Endodermal cell (in vitro differentiated cells): Measurements from ENCODE around the gene LEMD3. TPM values are rescaled to one million over a fixed set of nuclear protein-coding genes. Genes with fewer than 3 reads are reported as not detected.

Experiments used
- DNase-seq: peaks from one replicate; pipeline ENCODE4 v3.0.0-alpha.2; 2017
- H3K27ac ChIP-seq: 2 replicates; pipeline ENCODE4 v1.5.1; 2013; ENCODE audit warnings: mild to moderate bottlenecking, low read depth, low read length, moderate library complexity
- H3K27me3 ChIP-seq: 2 replicates; pipeline ENCODE4 v1.6.1; 2013; ENCODE audit warnings: mild to moderate bottlenecking, low read length, moderate library complexity; ENCODE audit not compliant: insufficient read depth, control insufficient read depth, poor library complexity, severe bottlenecking
- H3K36me3 ChIP-seq: 2 replicates; pipeline ENCODE4 v1.7.0; 2013; ENCODE audit warnings: mild to moderate bottlenecking, low read length, moderate library complexity; ENCODE audit not compliant: control insufficient read depth, insufficient read depth
- H3K4me1 ChIP-seq: one replicate; pipeline ENCODE4 v1.7.0; 2013; ENCODE audit warnings: low read length; ENCODE audit not compliant: control insufficient read depth, insufficient read depth
- H3K4me3 ChIP-seq: 2 replicates; pipeline ENCODE4 v1.5.1; 2013; ENCODE audit warnings: mild to moderate bottlenecking, low read length, moderate library complexity
- H3K9ac ChIP-seq: 2 replicates; pipeline ENCODE4 v1.6.1; 2013; ENCODE audit warnings: mild to moderate bottlenecking, low read length, moderate library complexity; ENCODE audit not compliant: poor library complexity, severe bottlenecking; ENCODE audit errors: extremely low read depth
- H3K9me3 ChIP-seq: 2 replicates; pipeline ENCODE4 v1.6.1; 2013; ENCODE audit warnings: mild to moderate bottlenecking, low read length, moderate library complexity; ENCODE audit not compliant: control insufficient read depth
- H3K27ac Mint-ChIP-seq: 2 replicates; pipeline ENCODE4 v1.8.0; 2020; ENCODE audit warnings: mixed read lengths
- H3K27me3 Mint-ChIP-seq: 2 replicates; pipeline ENCODE4 v1.8.0; 2021; ENCODE audit warnings: mild to moderate bottlenecking, mixed read lengths; ENCODE audit not compliant: insufficient read depth
- H3K36me3 Mint-ChIP-seq: 2 replicates; pipeline ENCODE4 v1.8.0; 2020; ENCODE audit warnings: low read depth, mixed read lengths
- H3K4me1 Mint-ChIP-seq: 2 replicates; pipeline ENCODE4 v1.8.0; 2020; ENCODE audit warnings: mixed read lengths
- H3K4me3 Mint-ChIP-seq: 2 replicates; pipeline ENCODE4 v1.8.0; 2020; ENCODE audit warnings: mild to moderate bottlenecking, moderate library complexity, mixed read lengths
- H3K9me3 Mint-ChIP-seq: 2 replicates; pipeline ENCODE4 v1.8.0; 2020; ENCODE audit warnings: mild to moderate bottlenecking, mixed read lengths
- WGBS, 2 experiments: methylation state at CpG; one replicate each; pipeline versions ENCODE4 v1.1.5 to v1.1.7; 2013; ENCODE audit warnings: missing lambda C conversion rate in 2 of 2, mixed read lengths in 1 of 2; ENCODE audit not compliant: insufficient coverage in 1 of 2, insufficient read length in 1 of 2; 5-methylcytosine and 5-hydroxymethylcytosine counted together
- long read RNA-seq, 4 experiments: library from polyadenylated mRNA in 2 of 4; library from RNA in 1 of 4; library from capped mRNA in 1 of 4; stranded (forward) in 3 of 4; unstranded in 1 of 4; transcript quantifications; one replicate each; pipeline ENCODE4 v2.0.0, GENCODE V29; 2020 to 2021; ENCODE audit warnings: inconsistent platforms in 1 of 4
- polyA plus RNA-seq, 2 experiments: library from polyadenylated mRNA; stranded (reverse); fragments of 50-300 nt; gene quantifications; one replicate each; pipeline ENCODE4 v1.2.3, GENCODE V29; 2013
- total RNA-seq, 2 donors: library from RNA; stranded (reverse); fragmentation: NEBNext Ultra II Directional in 1 of 2; extraction: Animal tissue kit (Norgen Biotek cat#: 25700) in 1 of 2; gene quantifications; 2 replicates in 1 of 2; 3 replicates in 1 of 2; pipeline ENCODE4 v1.2.1, GENCODE V29; 2021
- TF ChIP-seq, protein P1 (sequence below): fragments of 200-600 bp; sonication (generic); conservative IDR thresholded peaks from 2 replicates; pipeline ENCODE4 v1.5.0; 2021; ENCODE audit warnings: antibody characterized with exemption, mild to moderate bottlenecking

The LEMD3 gene
- 10 to 100 TPM; 35.8 to 37.3 TPM for total RNA-seq
- polyA plus RNA-seq (2013, experiment 1 of 2): 22.4 TPM
- polyA plus RNA-seq (2013, experiment 2 of 2): 22.4 TPM
- long read RNA-seq, experiment 1, full-length matches to known transcripts: 1 of 11 reads
- long read RNA-seq, experiment 1, partial matches to known transcripts: 1 of 11 reads
- long read RNA-seq, experiment 1, other reads (novel, unspliced or antisense): 9 of 11 reads
- long read RNA-seq, experiment 2, full-length matches to known transcripts: 42 of 59 reads
- long read RNA-seq, experiment 2, partial matches to known transcripts: 4 of 59 reads
- long read RNA-seq, experiment 2, other reads (novel, unspliced or antisense): 13 of 59 reads
- long read RNA-seq, experiment 3, full-length matches to known transcripts: 51 of 85 reads
- long read RNA-seq, experiment 3, partial matches to known transcripts: 25 of 85 reads
- long read RNA-seq, experiment 3, other reads (novel, unspliced or antisense): 9 of 85 reads
- long read RNA-seq, experiment 4, full-length matches to known transcripts: 1 of 6 reads
- long read RNA-seq, experiment 4, partial matches to known transcripts: 1 of 6 reads
- long read RNA-seq, experiment 4, other reads (novel, unspliced or antisense): 4 of 6 reads

DNA sequence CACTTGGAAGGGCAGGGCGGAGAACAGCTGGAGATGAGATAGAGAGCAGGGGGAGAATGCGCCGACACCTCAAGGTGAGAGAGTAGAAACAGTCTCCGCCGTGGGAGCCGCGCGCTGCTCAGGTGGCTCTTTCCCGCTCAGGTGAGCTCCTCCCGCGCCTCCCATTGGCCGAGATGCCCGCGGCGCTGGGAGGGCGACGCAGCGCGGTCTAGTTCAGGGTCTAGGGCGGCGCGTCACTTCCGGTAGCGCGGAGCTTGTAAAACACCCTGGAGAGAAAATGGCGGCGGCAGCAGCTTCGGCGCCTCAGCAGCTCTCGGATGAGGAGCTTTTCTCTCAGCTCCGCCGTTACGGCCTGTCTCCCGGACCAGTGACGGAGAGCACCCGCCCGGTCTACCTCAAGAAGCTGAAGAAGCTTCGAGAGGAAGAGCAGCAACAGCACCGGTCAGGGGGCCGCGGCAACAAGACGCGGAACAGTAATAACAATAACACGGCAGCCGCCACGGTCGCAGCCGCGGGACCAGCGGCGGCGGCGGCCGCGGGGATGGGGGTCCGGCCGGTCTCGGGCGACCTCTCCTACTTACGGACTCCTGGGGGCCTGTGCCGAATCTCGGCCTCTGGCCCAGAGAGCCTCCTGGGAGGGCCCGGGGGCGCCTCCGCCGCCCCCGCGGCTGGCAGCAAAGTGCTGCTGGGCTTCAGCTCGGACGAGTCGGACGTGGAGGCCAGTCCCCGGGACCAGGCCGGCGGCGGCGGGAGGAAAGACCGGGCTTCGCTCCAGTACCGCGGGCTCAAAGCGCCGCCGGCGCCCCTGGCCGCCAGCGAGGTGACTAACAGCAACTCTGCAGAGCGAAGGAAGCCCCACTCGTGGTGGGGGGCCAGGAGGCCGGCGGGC lies at the start of gene LEMD3:
TSS of gene LEMD3 (plus strand) at position 264 of the 889 bp plus-strand sequence. CDS start at position 278, 14 bp downstream.
- H3K4me1 ChIP-seq: no peaks in the 10 kb centered on the region
- H3K4me1 Mint-ChIP-seq: peaks cover 13% of the 10 kb centered on the region
- H3K9me3 Mint-ChIP-seq: peaks cover 4% of the 10 kb centered on the region
- 0 to 2% methylated on average over 46 to 91 of the region's 91 CpGs for WGBS, 2 experiments
- no peaks in the 10 kb centered on the region for H3K9me3 ChIP-seq
- TF ChIP-seq, protein P1, sequence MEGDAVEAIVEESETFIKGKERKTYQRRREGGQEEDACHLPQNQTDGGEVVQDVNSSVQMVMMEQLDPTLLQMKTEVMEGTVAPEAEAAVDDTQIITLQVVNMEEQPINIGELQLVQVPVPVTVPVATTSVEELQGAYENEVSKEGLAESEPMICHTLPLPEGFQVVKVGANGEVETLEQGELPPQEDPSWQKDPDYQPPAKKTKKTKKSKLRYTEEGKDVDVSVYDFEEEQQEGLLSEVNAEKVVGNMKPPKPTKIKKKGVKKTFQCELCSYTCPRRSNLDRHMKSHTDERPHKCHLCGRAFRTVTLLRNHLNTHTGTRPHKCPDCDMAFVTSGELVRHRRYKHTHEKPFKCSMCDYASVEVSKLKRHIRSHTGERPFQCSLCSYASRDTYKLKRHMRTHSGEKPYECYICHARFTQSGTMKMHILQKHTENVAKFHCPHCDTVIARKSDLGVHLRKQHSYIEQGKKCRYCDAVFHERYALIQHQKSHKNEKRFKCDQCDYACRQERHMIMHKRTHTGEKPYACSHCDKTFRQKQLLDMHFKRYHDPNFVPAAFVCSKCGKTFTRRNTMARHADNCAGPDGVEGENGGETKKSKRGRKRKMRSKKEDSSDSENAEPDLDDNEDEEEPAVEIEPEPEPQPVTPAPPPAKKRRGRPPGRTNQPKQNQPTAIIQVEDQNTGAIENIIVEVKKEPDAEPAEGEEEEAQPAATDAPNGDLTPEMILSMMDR: no peak
- H3K27ac Mint-ChIP-seq: peak within 1 kb of the TSS; percentile 100
- no peaks in the 10 kb centered on the region for H3K36me3 Mint-ChIP-seq
- H3K4me3 ChIP-seq: peak within 1 kb of the TSS; percentile 94
- peak within 1 kb of the TSS; percentile 93 for H3K27ac ChIP-seq
- H3K4me3 Mint-ChIP-seq: peak within 1 kb of the TSS; percentile 96
- no peaks in the 10 kb centered on the region for H3K27me3 ChIP-seq
- peak within 1 kb of the TSS; percentile 95 for H3K9ac ChIP-seq
- H3K36me3 ChIP-seq: peaks cover 17% of the 10 kb centered on the region
- H3K27me3 Mint-ChIP-seq: peaks cover 26% of the 10 kb centered on the region
- peak; percentile 99 for DNase-seq

DNA sequence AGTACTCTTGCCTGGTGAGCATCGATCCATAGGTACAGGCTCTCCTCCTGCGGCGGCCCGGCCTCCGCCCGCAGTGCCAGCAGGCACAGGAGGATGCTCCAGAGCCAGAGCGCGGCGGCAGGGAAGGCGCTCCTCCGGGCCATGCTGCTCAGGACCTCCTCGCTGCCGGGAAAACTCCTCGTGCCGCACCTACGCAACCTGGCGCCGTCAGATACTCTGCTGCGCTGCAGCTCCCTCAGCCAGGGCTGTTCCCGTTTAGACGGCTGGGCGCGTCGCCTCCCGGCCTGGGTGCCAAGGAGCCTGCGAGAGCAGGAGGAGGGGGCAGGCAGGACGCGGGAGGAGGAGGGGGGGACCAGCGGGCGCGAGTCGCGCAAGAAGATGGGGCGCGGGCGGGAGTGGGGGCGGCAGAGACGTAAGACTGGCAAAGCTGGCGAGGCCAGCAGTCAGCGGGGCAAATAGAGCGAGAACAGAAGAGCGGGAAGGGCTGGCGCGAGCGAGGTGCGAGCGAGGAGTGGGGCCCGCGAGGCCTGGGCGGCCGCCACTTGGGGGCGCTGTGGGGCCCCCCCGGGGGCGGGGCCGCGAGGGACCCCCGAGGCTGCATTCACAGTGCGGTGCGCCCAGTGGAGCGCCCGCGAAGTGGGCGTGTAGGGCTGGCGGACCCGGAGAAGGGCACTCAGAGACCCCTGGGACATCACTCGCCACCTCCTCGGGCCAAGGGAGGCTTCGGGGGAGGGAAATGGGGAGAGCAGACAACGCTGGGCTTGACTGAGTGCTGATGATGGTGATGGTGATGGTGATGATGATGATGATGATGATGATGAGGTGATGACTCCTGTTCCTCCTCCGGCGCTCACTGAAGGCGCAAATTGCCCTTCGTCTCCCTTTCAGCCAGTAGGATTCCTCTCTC lies 48.1 kb upstream of the LEMD3 start, which contains the start of gene WIF1:
TSS of gene WIF1 (minus strand) at position 257 of the 907 bp plus-strand sequence. CDS start at position 143, 114 bp downstream.
- Mint-ChIP-seq H3K4me1 (no peaks in the 10 kb centered on the region), H3K27ac (no peak within 1 kb of the TSS), H3K4me3 (peak within 1 kb of the TSS; percentile 31), H3K36me3 (no peaks in the 10 kb centered on the region), H3K9me3 (peaks cover 2% of the 10 kb centered on the region), H3K27me3 (peaks cover 61% of the 10 kb centered on the region)
- Histone ChIP-seq H3K9ac (no peak within 1 kb of the TSS), H3K36me3 (no peaks in the 10 kb centered on the region), H3K9me3 (no peaks in the 10 kb centered on the region), H3K4me1 (no peaks in the 10 kb centered on the region), H3K27ac (no peak within 1 kb of the TSS), H3K4me3 (peak within 1 kb of the TSS; percentile 57), H3K27me3 (peaks cover 75% of the 10 kb centered on the region)
- 12 to 24% methylated on average over 29 to 73 of the region's 73 CpGs for WGBS, 2 experiments
- TF ChIP-seq, protein P1: peak; percentile 83
- peak; percentile 94 for DNase-seq
